ENCODE results near the gene PCBP3.

PCBP3 gene

DNA sequence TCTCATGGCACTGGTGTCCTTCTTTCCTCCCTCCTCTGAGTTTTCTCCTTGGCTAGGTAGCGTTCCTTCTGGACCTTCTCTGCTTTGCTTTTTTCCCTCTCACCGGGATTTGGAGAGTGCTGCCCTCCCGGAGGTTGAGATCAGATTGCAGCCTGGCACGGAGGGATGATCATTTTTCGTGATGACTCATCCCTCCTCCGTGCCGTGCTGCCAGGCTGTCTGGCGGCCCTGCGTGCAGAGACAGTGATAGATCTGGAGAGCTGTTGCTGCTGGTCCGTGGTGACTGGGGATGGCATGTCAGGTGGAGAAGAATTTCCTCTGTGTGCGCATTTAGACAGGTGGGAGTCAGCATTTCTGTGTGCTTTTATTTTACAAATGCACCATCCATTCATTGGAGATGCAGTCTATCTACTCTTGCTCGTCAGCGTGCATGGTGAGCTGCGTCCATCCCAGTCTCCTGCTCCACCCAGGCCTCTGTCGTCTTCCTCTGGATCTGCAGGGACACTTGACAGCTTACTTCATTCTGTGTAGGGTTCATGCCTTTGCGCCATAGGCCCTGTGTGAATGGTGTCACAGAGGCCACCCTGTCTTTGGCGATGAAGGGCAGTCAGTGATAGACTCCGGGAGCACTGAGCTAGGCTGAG, 104.4 kb downstream of the PCBP3 start:
- DNase-seq (ENCODE audit: extremely low read depth in 1 of 2, low read depth in 1 of 2) = no peak

DNA sequence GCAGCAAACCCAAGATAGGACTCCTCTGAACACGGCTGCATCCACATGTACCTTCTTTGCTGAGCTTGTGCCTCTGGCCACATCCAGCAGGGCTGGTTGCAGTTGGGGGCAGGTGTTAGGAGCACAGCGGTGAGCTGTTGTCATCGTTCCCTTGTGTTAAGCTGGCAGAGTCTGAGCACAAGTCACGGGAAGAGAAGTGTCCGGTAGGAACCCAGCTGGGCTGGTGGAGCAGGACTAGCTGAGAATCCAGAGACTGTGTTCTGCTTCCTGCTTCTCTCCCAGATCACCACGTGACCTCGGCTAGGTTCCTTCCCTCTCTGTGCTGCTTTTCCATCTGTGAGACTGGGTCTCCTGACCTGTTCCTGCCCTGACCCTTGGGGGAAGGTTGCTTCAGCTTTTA, 105.1 kb downstream of the PCBP3 start:
- no peak for DNase-seq (ENCODE audit: extremely low read depth in 1 of 2, low read depth in 1 of 2)

DNA sequence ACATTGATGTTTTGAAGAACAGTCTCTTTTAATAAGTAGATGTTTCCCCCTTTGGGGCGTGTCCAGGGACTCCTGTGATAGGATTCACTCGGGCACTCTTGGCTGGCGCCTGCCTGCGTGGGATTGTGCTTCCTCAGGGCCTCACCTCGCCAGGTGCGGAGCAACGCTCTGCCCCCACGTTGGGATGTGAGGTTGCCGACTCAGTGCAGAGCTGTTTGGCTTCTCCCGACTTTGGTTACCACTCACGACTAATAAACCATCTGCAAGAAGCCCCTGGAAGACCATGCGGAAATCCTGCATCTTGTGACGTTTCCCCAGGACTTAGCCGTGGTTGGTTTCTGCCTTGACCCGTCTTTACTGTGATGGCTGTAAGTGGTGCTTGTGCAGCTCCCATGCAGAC, 106.4 kb downstream of the PCBP3 start:
- no peak for DNase-seq (ENCODE audit: extremely low read depth in 1 of 2, low read depth in 1 of 2)

DNA sequence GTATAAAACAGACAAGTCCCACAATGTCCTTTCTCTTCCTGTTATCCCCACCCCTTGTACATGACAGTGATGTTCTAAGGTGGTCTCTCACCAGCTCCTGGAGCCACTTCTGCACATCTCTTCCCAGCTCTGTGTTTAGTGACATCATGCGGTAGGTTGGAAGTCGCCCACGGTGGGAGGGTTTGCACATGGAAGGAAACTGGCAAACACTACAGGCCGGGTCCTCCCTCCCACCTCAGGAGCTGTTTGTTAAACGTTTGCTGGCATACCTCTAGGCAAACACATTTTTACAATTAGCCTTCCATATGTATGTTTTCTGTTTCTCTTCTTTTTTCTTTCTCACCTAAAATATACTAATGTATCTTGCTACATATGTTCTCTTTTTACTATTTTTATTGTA, 107.4 kb downstream of the PCBP3 start:
- DNase-seq (ENCODE audit: extremely low read depth in 1 of 2, low read depth in 1 of 2) = no peak

DNA sequence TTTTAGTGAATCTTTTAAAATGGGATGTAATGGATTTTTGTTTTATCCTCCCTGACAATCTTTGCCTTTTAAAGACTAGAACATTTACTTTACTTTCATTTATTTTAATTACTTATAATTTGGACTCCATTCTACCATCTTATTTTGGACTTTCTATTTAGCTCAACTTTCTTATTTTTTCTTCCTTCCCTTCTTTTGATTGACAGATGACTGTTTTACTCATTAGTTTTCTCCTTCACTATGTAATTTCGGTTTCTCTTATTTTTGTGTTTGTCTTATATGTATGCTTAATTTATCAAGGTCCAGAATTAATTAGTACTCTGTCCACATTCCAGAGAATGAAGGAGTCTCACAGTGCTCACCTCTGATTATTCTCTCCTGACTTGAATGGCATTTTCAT, 109.9 kb downstream of the PCBP3 start:
- no peak for DNase-seq (ENCODE audit: extremely low read depth in 1 of 2, low read depth in 1 of 2)

DNA sequence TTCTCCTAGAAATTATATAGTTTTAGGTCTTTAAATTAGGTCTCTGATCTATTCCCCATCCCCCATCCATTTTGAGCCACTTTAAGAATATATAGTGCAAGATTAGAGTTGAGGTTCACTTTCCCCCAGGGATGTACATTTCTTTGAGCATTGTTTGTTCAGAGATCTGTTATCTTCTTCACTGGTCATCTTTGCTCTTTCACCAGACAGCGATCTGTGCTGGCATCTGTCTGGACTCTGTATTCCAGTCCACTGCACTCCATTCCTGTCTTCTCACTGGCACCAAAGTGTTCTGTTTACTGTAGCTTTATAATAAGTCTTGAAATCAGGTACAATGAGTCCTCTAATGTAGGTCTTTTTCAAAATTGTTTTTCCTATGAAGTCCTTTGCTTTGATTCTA, 112.5 kb downstream of the PCBP3 start:
- DNase-seq (ENCODE audit: extremely low read depth in 1 of 2, low read depth in 1 of 2) = no peak

DNA sequence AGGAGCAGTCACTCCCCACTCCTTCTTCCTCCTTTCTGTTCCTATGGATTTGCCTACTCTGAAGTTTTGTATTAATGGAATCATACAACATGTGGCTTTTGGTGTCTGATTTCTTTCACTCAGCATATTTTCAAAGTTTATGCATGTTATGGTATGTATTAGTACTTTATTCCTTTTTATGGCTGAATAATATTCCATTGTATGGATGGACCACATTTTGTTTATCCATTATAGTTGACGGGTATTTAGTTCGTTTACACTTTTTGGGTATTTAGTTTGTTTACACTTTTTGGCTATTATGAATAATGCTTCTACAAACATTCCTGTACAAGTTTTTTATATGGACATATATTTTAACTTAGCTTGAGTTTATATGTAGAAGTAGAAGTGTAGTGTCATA, 113.1 kb downstream of the PCBP3 start:
- DNase-seq (ENCODE audit: extremely low read depth in 1 of 2, low read depth in 1 of 2) = no peak

DNA sequence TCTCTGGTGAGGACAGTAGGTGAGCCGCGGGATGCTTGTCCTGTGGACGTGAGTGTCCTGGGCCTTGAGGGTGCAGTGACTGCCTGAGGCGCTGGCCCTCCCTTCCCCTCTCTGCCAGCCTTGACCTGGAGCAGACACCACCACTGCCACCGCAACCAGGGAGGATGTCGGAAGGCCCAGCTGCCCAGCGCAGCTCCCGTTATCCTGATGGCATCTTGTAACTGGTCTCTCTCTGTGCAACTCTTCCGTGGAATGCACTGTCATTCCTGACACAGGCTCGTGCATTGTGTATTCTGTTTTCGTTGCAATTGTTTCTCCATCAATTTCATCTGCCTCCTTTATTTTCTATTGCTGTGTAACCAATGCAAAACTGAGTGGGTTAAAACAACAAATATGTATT, 118.2 kb downstream of the PCBP3 start:
- no peak for DNase-seq (ENCODE audit: extremely low read depth in 1 of 2, low read depth in 1 of 2)

DNA sequence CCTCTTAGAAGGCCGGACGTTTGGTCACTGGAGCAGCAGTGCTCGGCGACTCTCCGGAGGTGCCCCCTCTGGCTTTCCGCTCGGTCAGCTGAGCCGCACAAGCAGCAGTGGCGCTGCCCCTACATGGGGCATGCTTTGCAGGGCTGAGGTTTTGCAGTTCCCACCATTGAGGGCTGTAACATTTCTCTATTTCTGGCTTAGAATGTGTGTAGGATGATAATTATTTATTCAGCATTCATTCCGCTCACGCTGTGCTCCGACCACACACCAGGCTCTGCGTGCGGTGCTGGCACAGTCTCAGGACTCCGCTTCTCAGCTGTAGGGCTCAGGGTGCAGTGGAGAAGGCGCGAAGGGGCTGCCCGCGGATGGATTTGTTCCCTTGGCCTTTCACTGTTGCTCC, 119.5 kb downstream of the PCBP3 start:
- no peak for DNase-seq (ENCODE audit: extremely low read depth in 1 of 2, low read depth in 1 of 2)

DNA sequence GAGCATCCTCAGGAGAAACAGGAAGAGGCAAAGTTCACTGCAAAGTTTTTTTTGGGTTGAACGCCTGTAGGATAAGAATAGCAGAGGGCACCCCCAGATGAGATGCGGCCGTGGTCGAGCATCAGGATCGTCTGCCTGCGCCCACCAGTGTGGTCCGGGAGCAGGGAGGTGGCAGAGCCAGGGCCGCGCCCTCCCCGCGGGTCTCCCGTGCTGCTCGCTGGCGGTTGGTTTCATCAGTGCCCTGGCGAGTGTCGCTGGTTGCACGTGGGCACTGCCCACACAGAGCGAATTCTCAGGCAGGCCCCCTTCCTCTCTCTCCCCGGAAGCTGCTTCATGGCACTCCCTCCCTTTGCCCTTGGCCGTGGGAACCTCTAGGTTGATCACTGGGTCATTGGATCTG, 120.0 kb downstream of the PCBP3 start:
- no peak for DNase-seq (ENCODE audit: extremely low read depth in 1 of 2, low read depth in 1 of 2)

DNA sequence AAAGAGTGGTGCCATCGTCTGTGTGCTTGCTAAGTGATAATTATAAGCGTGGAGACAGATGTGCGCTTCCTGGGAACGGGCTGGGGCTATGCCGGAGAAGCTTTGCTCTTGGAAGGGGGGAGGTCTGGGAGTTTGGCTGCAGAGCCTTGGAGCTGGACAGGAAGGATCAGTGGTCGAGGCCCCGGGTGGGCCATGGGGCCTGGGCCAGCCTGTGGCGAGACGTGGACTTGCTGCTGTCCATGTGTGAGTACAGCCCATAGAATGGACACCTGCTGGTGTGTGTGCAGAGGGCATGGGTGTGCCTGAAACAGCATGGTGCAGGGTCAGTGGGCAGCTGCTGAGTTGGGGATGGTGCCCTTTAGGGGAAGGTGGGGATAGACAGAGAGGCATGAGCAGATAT, 121.3 kb downstream of the PCBP3 start:
- DNase-seq (ENCODE audit: extremely low read depth in 1 of 2, low read depth in 1 of 2) = no peak

DNA sequence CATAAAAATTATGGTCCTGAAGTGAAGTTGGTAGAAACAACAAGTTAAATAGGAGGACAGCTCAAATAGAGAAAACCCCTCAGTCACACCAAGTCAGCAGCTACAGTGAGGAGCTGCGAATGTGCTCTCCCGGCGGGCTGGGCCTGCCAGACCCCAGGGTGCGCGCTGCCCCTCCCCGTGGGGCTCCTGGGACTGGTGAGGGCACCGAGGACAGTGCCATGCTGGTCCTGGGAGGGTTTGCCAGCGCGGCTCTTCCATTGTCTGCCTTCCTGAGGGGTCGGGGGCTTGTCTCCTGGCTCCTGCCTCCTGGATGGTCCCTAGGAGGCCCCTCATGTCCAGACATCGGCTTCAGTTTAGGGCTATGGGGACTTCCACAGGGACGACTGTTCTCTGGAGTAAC, 121.8 kb downstream of the PCBP3 start:
- no peak for DNase-seq (ENCODE audit: extremely low read depth in 1 of 2, low read depth in 1 of 2)

DNA sequence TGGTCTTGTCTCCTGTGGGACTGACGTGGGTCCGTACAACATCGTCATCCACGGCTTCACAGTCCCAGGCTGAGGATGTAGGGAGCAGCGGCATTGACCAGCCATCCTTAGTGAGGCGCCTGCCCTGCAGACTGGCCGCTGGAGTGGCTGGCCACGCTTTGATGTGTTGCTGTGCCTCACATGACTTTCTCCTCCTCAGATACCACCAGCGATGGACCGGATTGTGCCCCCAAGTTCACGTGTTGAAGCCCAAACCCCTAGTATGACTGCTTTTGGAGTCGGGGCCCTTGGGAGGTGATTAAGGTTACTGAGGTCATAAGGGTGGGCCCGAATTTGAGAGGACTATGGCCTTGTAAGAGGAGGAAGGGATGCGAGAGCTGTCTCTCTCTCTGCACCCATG, 122.5 kb downstream of the PCBP3 start:
- DNase-seq (ENCODE audit: extremely low read depth in 1 of 2, low read depth in 1 of 2) = no peak

DNA sequence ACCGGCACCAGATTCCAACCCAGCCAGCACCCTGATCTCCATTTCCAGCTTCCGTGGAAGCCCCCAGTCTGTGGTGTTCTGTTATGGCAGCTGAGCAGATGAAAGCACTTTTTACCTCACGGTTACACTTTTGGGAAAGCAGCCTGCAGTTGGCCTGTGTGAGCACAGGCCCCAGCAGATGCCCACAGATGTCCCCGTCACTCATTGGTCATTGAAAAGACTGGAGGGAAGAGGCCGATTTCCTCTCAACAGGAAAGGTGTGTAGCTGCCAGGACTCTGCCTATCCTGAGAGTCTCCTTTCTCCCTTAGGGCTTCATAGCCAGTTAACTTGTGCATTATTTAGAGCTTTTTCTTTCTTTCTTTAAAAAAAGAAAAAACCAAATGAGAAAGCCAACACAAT, 123.0 kb downstream of the PCBP3 start:
- no peak for DNase-seq (ENCODE audit: extremely low read depth in 1 of 2, low read depth in 1 of 2)

DNA sequence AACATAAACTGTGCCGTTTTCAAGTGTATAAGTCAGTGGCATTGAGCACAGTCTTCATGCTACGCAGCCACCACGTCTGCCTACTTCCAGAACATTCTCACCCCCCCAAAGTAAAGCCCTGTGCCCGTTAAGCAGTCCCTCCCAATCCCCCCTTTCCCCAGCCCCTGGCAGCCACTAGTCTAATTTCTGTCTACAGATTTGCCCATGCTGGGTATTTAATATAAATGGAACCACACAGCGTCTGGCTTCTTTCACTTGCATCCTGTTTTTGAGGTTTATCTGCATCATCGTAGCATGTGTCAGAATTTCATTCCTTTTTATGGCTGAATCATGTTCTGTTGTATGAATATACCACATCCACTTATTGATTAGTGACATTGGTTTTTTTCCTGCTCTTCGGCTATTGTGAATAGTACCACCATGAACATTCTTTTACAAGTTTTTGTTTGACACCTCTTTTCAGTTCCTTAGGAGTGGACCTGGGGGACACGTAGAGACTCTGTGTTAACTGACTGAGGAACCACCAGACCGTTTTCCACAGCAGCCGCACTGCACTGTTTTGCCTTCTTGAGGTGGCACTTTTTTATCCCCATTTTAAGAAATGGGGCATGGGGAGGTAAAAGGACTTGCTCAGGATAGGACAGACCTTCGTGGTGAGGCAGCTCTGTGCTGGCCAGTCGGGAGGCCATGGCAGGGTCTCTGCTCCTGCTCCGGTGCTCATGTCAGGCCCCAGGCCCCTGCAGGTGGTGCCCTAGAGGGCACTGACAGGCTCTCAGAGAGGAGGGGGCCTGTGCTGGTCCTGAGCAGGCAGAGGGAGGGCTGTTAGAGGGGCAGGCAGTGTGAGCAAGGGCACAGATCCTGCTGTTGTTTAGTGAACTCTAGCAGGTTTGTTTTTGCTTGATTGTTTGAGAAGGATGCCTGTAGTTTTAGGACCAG, 123.8 kb downstream of the PCBP3 start:
- no peak for DNase-seq (ENCODE audit: extremely low read depth in 1 of 2, low read depth in 1 of 2)

DNA sequence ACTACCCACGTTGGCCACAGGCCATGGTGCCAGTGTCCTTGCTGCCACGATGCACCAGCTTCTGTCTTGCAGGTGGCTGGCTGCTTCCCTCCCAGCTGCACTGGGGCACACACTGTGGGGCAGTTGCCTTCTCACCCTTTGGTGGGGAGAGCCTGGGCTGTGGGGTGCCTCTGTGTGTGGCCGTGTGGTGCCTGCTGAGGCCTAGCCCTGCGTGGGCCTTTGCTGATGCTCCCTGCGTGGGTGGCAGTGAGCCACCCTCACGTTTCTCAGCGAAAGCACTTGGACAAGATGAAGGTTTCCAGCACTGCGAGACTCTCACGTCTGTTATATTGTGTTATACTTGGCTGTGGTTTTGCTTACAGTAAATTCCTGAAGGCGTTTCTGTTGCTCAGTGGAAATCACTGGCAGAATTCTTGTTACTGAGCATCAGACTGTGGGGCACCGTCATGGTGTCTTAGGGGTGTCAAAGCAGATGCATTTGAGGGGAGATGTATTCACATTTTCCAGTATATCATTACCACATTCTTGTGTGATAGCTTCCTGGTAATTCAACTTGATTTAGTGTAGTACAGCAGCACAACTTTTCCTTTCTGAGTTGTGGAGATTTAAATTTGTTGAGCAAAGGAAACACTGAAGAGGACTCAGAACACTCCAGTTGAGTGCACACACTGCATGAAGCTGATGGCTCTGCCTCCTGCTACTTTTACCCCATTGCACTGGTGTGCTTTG, 124.7 kb downstream of the PCBP3 start:
- peak in 1 of 2 donors; percentile 61 for DNase-seq (ENCODE audit: extremely low read depth in 1 of 2, low read depth in 1 of 2)

DNA sequence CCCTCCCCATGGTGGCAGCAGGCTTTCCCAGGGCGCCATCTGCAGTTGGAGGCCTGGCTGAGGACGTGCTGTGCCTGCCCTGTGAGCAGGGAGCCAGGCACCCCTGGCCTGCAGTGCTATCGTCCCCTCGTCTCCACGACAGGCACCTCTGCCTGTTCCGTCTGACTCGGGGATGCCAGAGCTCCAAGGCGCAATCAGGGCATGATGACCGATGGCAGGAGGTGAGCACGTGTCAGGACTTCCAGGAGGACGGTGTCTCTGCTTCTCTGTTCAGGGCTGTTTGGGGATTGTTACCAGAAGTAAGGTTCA, 125.2 kb downstream of the PCBP3 start:
- no peak for DNase-seq (ENCODE audit: extremely low read depth in 1 of 2, low read depth in 1 of 2)

DNA sequence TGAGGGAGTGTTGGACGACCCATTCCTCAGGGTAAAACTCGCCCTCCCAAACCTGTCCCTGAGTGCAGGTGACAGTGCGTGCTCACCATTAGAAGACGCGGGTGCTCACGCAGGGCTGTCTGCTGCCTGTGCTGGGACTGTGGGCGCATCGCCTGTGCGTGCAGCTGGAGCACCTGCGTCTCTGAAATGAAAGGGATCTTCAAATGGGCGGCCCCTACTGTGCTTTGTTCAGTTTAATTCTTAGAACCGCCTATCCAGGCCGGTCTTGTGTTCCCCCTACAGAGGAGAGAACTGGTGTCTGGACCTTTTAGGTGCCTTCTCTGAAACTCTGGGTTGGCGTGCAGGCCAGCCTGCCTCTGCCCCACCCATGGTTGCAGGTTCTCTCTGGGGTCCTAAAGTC, 125.8 kb downstream of the PCBP3 start:
- no peak for DNase-seq (ENCODE audit: extremely low read depth in 1 of 2, low read depth in 1 of 2)

DNA sequence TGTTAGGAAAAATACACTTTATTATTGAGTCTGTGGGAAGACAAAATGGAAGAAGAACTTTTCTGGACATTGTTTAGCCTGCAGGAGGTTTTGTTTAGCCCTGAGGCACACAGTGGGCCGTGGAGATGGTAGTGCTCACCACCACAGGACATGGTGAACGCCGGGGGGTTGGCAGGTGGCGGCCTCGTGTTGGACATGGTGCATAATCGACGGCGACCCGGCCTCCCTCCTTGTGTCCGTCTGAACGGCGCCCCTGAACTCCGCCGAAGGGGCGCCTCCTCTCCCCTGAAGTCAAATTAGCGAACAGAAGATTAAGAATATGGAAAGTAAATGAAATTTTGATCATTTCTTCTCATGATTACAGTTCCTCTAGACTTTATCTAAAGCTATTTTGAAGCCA, 126.4 kb downstream of the PCBP3 start:
- DNase-seq (ENCODE audit: extremely low read depth in 1 of 2, low read depth in 1 of 2) = no peak

DNA sequence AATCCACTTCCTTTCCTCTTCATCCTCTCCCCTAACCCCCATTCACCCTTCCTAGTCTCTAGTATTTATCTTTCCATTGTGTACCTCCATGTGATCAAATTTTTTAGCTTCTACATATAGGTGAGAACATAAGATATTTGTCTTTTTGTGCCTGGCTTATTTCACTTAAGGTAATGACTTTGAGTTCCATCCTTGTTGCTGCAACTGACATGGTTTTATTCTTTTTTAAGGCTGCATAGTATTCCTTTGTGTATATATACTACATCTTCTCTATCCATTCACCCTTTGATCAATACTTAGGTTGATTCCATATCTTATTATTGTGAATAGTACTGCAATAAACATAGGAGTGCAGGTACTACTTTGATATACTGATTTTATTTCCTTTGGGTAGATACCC, 128.7 kb downstream of the PCBP3 start:
- DNase-seq (ENCODE audit: extremely low read depth in 1 of 2, low read depth in 1 of 2) = no peak

DNA sequence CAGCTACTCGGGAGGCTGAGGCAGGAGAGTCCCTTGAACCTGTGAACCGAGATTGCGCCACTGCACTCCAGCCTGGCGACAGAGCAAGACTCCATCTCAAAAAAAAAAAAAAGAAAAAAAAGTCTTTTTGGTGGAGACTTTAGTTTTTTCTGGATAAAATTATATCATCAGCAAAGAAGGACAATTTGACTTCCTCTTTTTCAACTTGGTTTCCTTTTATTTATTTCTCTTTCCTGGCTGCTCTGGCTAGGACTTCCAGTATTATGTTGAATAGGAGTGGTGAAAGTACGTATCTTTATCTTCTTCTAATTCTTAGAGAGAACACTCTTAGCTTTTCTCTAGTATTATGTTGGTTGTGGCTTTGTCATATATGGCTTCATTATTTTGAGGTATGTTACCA, 130.8 kb downstream of the PCBP3 start:
- no peak for DNase-seq (ENCODE audit: extremely low read depth in 1 of 2, low read depth in 1 of 2)

DNA sequence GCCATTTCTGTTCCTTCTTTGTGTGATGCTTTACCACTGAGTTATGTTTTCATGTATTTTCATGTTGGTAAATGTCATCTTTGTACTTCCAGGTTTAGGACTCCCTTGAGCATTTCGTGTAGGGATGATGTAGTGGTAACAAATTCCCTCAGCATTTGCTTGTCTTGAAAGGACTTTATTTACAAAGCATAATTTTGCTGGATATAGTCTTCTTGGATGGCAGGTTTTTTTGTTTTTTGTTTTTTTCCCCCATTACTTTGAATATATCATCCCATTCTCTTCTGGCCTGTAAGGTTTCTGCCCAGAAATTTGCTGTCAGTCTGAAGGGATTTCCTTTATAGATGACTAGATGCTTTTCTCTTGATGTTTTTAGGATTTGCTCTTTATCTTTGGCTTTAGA, 133.4 kb downstream of the PCBP3 start:
- no peak for DNase-seq (ENCODE audit: extremely low read depth in 1 of 2, low read depth in 1 of 2)
